ENCODE measurements around the gene GRK5.
"Not testable (repeated sequence)": the region's sequence is repeated elsewhere in the genome, so short reads cannot be mapped to it uniquely, and the experiment has no call there.

GRK5 gene

DNA sequence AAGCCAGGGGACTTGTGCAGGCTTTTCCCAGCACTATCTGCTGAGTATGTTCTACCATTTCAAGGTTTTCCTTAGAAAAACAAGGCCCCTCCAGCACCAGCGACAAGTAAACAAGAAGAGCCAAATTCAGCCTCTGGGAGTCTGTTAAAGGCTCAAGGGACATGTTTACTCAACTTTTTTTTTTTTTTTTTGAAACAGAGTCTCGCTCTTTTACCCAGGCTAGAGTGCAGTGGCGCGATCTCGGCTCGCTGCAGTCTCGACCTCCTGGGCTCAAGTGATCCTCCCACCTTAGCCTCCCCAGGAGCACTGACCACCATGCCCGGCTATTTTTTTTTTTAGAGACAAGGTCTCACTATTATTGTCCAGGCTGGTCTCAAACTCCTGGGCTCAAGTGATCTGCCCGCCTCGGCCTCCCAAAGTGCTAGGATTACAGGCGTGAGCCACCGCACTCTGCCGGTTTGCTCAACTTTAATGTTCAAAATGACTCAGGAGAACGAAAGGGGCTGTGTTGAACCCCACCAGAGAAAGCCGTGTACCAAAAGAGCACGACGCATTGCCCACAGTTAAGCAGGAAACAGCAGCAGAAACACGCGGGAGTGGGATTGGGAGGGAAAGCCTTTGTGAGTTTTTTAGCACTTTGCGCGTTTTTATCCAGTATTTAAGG, 29.5 kb upstream of the GRK5 start:
- Histone ChIP-seq H3K4me3 (ENCODE audit: extremely low read depth, insufficient read depth, low read length, poor library complexity, severe bottlenecking) (peak overlapping the region; percentile 85), H3K36me3 (ENCODE audit: control insufficient read depth, insufficient read depth, low read length) (peaks cover 41% of the 10 kb centered on the region), H3K4me1 (ENCODE audit: control insufficient read depth, insufficient read depth, low read length, poor library complexity, severe bottlenecking) (peaks cover 20% of the 10 kb centered on the region), H3K9me3 (ENCODE audit: control insufficient read depth, low read length) (no peaks in the 10 kb centered on the region), H3K27ac (ENCODE audit: low read depth, low read length, severe bottlenecking) (peak overlapping the region; percentile 85)
- WGBS, 2 experiments (ENCODE audit: insufficient coverage in 2 of 2): 12 to 16% methylated on average over 16 to 21 of the region's 21 CpGs

- Histone ChIP-seq H3K36me3 (ENCODE audit: control insufficient read depth, insufficient read depth, low read length) (peaks cover 34% of the 10 kb centered on the region), H3K27ac (ENCODE audit: low read depth, low read length, severe bottlenecking) (peak within 1 kb of the TSS; percentile 85), H3K4me1 (ENCODE audit: control insufficient read depth, insufficient read depth, low read length, poor library complexity, severe bottlenecking) (peaks cover 19% of the 10 kb centered on the region), H3K4me3 (ENCODE audit: extremely low read depth, insufficient read depth, low read length, poor library complexity, severe bottlenecking) (peak within 1 kb of the TSS; percentile 85), H3K9me3 (ENCODE audit: control insufficient read depth, low read length) (no peaks in the 10 kb centered on the region)
- 0 to 1% methylated on average over 32 to 35 of the region's 45 CpGs for WGBS, 2 experiments (ENCODE audit: insufficient coverage in 2 of 2)
Measured at GRCh38 chr10:119178372-119179119, 28.8 kb upstream of the GRK5 start, which contains the start of gene PRDX3. Gene PRDX3, minus strand, starts transcription at chr10:119178812. Its CDS starts 22 bp downstream, at chr10:119178790.

- not testable (repeated sequence) for H3K4me3 ChIP-seq (ENCODE audit: extremely low read depth, insufficient read depth, low read length, poor library complexity, severe bottlenecking); H3K9me3 ChIP-seq (ENCODE audit: control insufficient read depth, low read length); H3K27ac ChIP-seq (ENCODE audit: low read depth, low read length, severe bottlenecking); H3K4me1 ChIP-seq (ENCODE audit: control insufficient read depth, insufficient read depth, low read length, poor library complexity, severe bottlenecking)
- WGBS, 2 experiments (ENCODE audit: insufficient coverage in 2 of 2): 100% methylated on average over 1 to 3 of the region's 7 CpGs
- H3K36me3 ChIP-seq (ENCODE audit: control insufficient read depth, insufficient read depth, low read length): peaks cover 14% of the 10 kb centered on the region
Measured at GRCh38 chr10:119180850-119181400, 26.4 kb upstream of the GRK5 start.

DNA sequence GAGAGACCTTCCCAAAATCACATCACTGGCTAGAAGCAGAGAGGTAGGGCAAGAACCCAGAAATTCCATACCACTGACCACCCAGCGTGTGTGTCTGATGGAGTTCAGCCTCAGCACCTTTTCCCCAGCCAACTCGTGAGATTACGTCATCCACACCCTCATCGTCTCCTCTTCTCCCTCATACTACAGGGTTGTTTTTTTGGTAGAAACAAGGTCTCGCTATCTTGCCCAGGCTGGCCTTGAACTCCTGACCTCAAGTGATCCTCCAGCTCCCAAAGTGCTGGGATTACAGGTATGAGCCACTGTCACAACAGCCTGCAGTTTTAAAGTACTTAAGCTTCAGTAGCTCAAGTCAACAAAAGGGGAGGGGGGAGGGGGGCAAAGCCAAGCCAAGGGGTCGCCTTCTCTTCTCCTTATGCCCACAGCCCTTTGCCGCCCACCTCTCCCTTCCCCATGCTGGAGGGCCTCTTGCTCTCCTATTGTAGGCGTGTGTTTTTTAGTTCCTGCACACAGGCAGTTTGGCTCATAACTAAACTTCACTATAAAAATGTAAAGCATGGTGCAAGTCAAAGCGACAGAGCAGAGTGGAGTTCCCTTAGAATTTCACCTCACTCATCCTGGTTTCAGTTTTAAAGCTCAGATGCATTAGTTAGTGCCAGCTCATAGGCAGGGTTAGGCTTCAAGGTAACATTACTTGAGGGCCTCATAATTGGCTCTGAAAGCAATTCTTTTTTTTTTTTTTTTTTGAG, 23.5 kb upstream of the GRK5 start:
- Histone ChIP-seq H3K4me1 (ENCODE audit: control insufficient read depth, insufficient read depth, low read length, poor library complexity, severe bottlenecking) (peaks cover 7% of the 10 kb centered on the region), H3K36me3 (ENCODE audit: control insufficient read depth, insufficient read depth, low read length) (no peaks in the 10 kb centered on the region), H3K4me3 (ENCODE audit: extremely low read depth, insufficient read depth, low read length, poor library complexity, severe bottlenecking) (no peak overlapping the region), H3K9me3 (ENCODE audit: control insufficient read depth, low read length) (no peaks in the 10 kb centered on the region), H3K27ac (ENCODE audit: low read depth, low read length, severe bottlenecking) (no peak overlapping the region)
- WGBS, 2 experiments (ENCODE audit: insufficient coverage in 2 of 2): 91 to 95% methylated on average over 4 to 6 of the region's 9 CpGs

- Histone ChIP-seq H3K27ac (ENCODE audit: low read depth, low read length, severe bottlenecking) (peak overlapping the region; percentile 97), H3K9me3 (ENCODE audit: control insufficient read depth, low read length) (no peaks in the 10 kb centered on the region), H3K4me3 (ENCODE audit: extremely low read depth, insufficient read depth, low read length, poor library complexity, severe bottlenecking) (no peak overlapping the region), H3K36me3 (ENCODE audit: control insufficient read depth, insufficient read depth, low read length) (no peaks in the 10 kb centered on the region), H3K4me1 (ENCODE audit: control insufficient read depth, insufficient read depth, low read length, poor library complexity, severe bottlenecking) (peaks cover 26% of the 10 kb centered on the region)
- 68 to 100% methylated on average over 1 to 3 of the region's 3 CpGs for WGBS, 2 experiments (ENCODE audit: insufficient coverage in 2 of 2)
Measured at GRCh38 chr10:119189811-119190282, 17.5 kb upstream of the GRK5 start.

- 80 to 88% methylated on average over 1 of the region's 4 CpGs for WGBS, 2 experiments (ENCODE audit: insufficient coverage in 2 of 2)
- H3K9me3 ChIP-seq (ENCODE audit: control insufficient read depth, low read length): no peaks in the 10 kb centered on the region
- peak overlapping the region; percentile 97 for H3K27ac ChIP-seq (ENCODE audit: low read depth, low read length, severe bottlenecking)
- peaks cover 26% of the 10 kb centered on the region for H3K4me1 ChIP-seq (ENCODE audit: control insufficient read depth, insufficient read depth, low read length, poor library complexity, severe bottlenecking)
- no peak overlapping the region for H3K4me3 ChIP-seq (ENCODE audit: extremely low read depth, insufficient read depth, low read length, poor library complexity, severe bottlenecking)
- H3K36me3 ChIP-seq (ENCODE audit: control insufficient read depth, insufficient read depth, low read length): no peaks in the 10 kb centered on the region
Measured at GRCh38 chr10:119190353-119190752, 17.0 kb upstream of the GRK5 start.

GRCh38 chr10:119190954-119191785, 16.2 kb upstream of the GRK5 start:
- H3K4me1 ChIP-seq (ENCODE audit: control insufficient read depth, insufficient read depth, low read length, poor library complexity, severe bottlenecking): peaks cover 26% of the 10 kb centered on the region
- peak overlapping the region; percentile 97 for H3K27ac ChIP-seq (ENCODE audit: low read depth, low read length, severe bottlenecking)
- H3K9me3 ChIP-seq (ENCODE audit: control insufficient read depth, low read length): no peaks in the 10 kb centered on the region
- WGBS, 2 experiments (ENCODE audit: insufficient coverage in 2 of 2): 30 to 50% methylated on average over 2 of the region's 5 CpGs
- H3K4me3 ChIP-seq (ENCODE audit: extremely low read depth, insufficient read depth, low read length, poor library complexity, severe bottlenecking): no peak overlapping the region
- H3K36me3 ChIP-seq (ENCODE audit: control insufficient read depth, insufficient read depth, low read length): no peaks in the 10 kb centered on the region

DNA sequence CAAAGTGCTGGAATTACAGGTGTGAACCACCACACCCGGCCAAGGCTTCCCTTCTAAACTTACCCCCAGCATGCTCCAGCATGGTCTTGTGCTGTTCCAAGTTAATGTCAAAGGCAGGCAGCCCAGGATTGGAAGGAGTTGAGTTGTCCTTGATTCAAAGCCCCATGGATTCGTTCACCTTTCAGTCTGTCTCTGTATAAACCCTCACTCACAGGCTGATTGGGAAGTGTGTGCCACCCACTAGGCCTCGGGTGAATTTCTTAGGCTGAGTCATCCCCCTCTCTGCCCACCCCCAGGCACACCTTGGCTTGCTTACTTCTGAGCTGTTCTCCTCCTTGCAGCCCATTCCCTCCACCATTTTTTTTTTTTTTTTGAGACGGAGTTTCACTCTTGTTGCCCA, 15.5 kb upstream of the GRK5 start:
- Histone ChIP-seq H3K27ac (ENCODE audit: low read depth, low read length, severe bottlenecking) (no peak overlapping the region), H3K4me3 (ENCODE audit: extremely low read depth, insufficient read depth, low read length, poor library complexity, severe bottlenecking) (no peak overlapping the region), H3K9me3 (ENCODE audit: control insufficient read depth, low read length) (no peaks in the 10 kb centered on the region), H3K4me1 (ENCODE audit: control insufficient read depth, insufficient read depth, low read length, poor library complexity, severe bottlenecking) (peaks cover 26% of the 10 kb centered on the region), H3K36me3 (ENCODE audit: control insufficient read depth, insufficient read depth, low read length) (no peaks in the 10 kb centered on the region)
- 81 to 88% methylated on average over 1 to 3 of the region's 4 CpGs for WGBS, 2 experiments (ENCODE audit: insufficient coverage in 2 of 2)

GRCh38 chr10:119197921-119198320, 9.4 kb upstream of the GRK5 start:
- peaks cover 3% of the 10 kb centered on the region for H3K4me1 ChIP-seq (ENCODE audit: control insufficient read depth, insufficient read depth, low read length, poor library complexity, severe bottlenecking)
- no peaks in the 10 kb centered on the region for H3K9me3 ChIP-seq (ENCODE audit: control insufficient read depth, low read length)
- 100% methylated on average over 2 of the region's 4 CpGs; no CpG with 5 or more reads in 1 of the 2 experiments for WGBS, 2 experiments (ENCODE audit: insufficient coverage in 2 of 2)
- H3K4me3 ChIP-seq (ENCODE audit: extremely low read depth, insufficient read depth, low read length, poor library complexity, severe bottlenecking): no peak overlapping the region
- no peaks in the 10 kb centered on the region for H3K36me3 ChIP-seq (ENCODE audit: control insufficient read depth, insufficient read depth, low read length)
- H3K27ac ChIP-seq (ENCODE audit: low read depth, low read length, severe bottlenecking): no peak overlapping the region

- peaks cover 5% of the 10 kb centered on the region for H3K4me1 ChIP-seq (ENCODE audit: control insufficient read depth, insufficient read depth, low read length, poor library complexity, severe bottlenecking)
- H3K36me3 ChIP-seq (ENCODE audit: control insufficient read depth, insufficient read depth, low read length): no peaks in the 10 kb centered on the region
- WGBS, 2 experiments (ENCODE audit: insufficient coverage in 2 of 2): 61 to 68% methylated on average over 7 of the region's 7 CpGs
- no peak overlapping the region for H3K4me3 ChIP-seq (ENCODE audit: extremely low read depth, insufficient read depth, low read length, poor library complexity, severe bottlenecking)
- no peaks in the 10 kb centered on the region for H3K9me3 ChIP-seq (ENCODE audit: control insufficient read depth, low read length)
- H3K27ac ChIP-seq (ENCODE audit: low read depth, low read length, severe bottlenecking): no peak overlapping the region
Measured at GRCh38 chr10:119198438-119198837, 8.9 kb upstream of the GRK5 start.

Measured in mesodermal cell (in vitro differentiated cells).